Measurements from ENCODE around the gene ARHGAP23. TPM values are rescaled to one million over a fixed set of nuclear protein-coding genes. Genes with fewer than 3 reads are reported as not detected.

Gene ARHGAP23
- total and polyA plus RNA-seq, 10 of the 15 experiments (the other 5 are each of a cell fraction or from before 2014, with no cell fraction given), result 0.23 to 5.8 (median 2.1) TPM

GRCh38 chr17:38427160-38427949 lies 909 bp upstream of the ARHGAP23 start:
- H3K4me2 ChIP-seq (ENCODE audit: control insufficient read depth, insufficient read depth), result peak overlapping the region; percentile 95
- no peak for FAIRE-seq
- no peaks in the 10 kb centered on the region for H3K27me3 ChIP-seq (replicated peaks in 1 of 2; ENCODE audit: control insufficient read depth in 2 of 2, insufficient read depth in 2 of 2, low read length in 1 of 2)

More at GRCh38 chr17:38427160-38427949, 909 bp upstream of the ARHGAP23 start:
- ChIA-PET RAD21 (ENCODE audit: unreplicated experiment) (interaction anchor here (1.5 to 2.5 kb wide), 2 partner anchors 59 to 241 kb away, joined by 6 to 7 read pairs; no protein-coding TSS in a partner anchor), SMC1A (ENCODE audit: uncharacterized antibody, unreplicated experiment) (interaction anchor here (0.9 kb wide), 1 partner anchor 60 kb away, joined by 3 read pairs; no protein-coding TSS in a partner anchor), CTCF (interaction anchor here (1.1 to 3.0 kb wide), 8 partner anchors 9 to 239 kb away, joined by 3 to 10 read pairs (median 4); no protein-coding TSS in a partner anchor), POLR2A (interaction anchor here (1.1 kb wide), 1 partner anchor 59 kb away, joined by 4 read pairs; no protein-coding TSS in a partner anchor)
- peaks cover 4% of the 10 kb centered on the region for H3K4me1 ChIP-seq (ENCODE audit: control insufficient read depth, insufficient read depth, low read length)
- H3K9me3 ChIP-seq (replicated peaks; ENCODE audit: control insufficient read depth, insufficient read depth, low read length), result no peaks in the 10 kb centered on the region
- H3K36me3 ChIP-seq (ENCODE audit: control insufficient read depth in 2 of 2, insufficient read depth in 2 of 2, low read length in 1 of 2), result no peaks in the 10 kb centered on the region
- 37% methylated on average over 6 of the region's 7 CpGs for WGBS (ENCODE audit: insufficient coverage, insufficient replicate concordance, low lambda C conversion rate, missing lambda C conversion rate)
- H2AFZ ChIP-seq (ENCODE audit: control insufficient read depth, low read depth, low read length), result peak overlapping the region; percentile 75
- TF ChIP-seq MEF2A (IDR thresholded peaks at IDR 0.05; ENCODE audit: insufficient read depth, low read depth, low read length) (no peak), CREB1 (IDR thresholded peaks at IDR 0.05; ENCODE audit: low read depth) (no peak), MEF2B (IDR thresholded peaks at IDR 0.05; ENCODE audit: partially characterized antibody, poor library complexity, severe bottlenecking) (no peak), POU2F2 (IDR thresholded peaks at IDR 0.05; ENCODE audit: borderline replicate concordance, low read depth, low read length) (no peak), ETV6 (conservative IDR thresholded peaks at IDR 0.05 in 1 of 2, IDR thresholded peaks at IDR 0.05 in 1 of 2; ENCODE audit: borderline replicate concordance in 1 of 2, low read depth in 1 of 2) (no peak), IRF5 (IDR thresholded peaks at IDR 0.05; ENCODE audit: borderline replicate concordance) (no peak), JUND (IDR thresholded peaks at IDR 0.05; ENCODE audit: low read depth, low read length) (no peak), HDAC2 (IDR thresholded peaks at IDR 0.05) (no peak), HDGF (IDR thresholded peaks at IDR 0.05) (no peak), SREBF1 (IDR thresholded peaks at IDR 0.05; ENCODE audit: low read length) (no peak), PAX5 (IDR thresholded peaks at IDR 0.05; ENCODE audit: borderline replicate concordance, low read depth, low read length) (no peak), CEBPB (IDR thresholded peaks at IDR 0.05; ENCODE audit: borderline replicate concordance in 1 of 2, low read depth in 2 of 2, low read length in 2 of 2) (no peak)
- BruUV-seq (replicated peaks), result no TSS peak
- peak overlapping the region; percentile 80 for H3K4me3 ChIP-seq
- H3K9ac ChIP-seq (ENCODE audit: control insufficient read depth, insufficient read depth, low read length), result peak overlapping the region; percentile 67; the same call in 1 of the 2 replicates
- no peaks in the 10 kb centered on the region for H4K20me1 ChIP-seq (ENCODE audit: control insufficient read depth, insufficient read depth)
- ATAC-seq, result 0 out of 3 replicates have a peak, but pooled peaks have one; percentile 11
- no peaks in the 10 kb centered on the region for H3K79me2 ChIP-seq (ENCODE audit: control insufficient read depth, insufficient read depth, low read length)
- no peak overlapping the region for H3K27ac ChIP-seq (ENCODE audit: control insufficient read depth, insufficient read depth)
- no peak for DNase-seq (ENCODE audit: low read depth, low spot score)
- in situ Hi-C loops (cut with MboI), result no loop called here
- intact Hi-C loops (cut with micrococcal nuclease; ENCODE audit: unreplicated experiment), result loop anchor here (10.0 kb wide), 1 partner anchor 157 kb away; no protein-coding TSS in a partner anchor
